ENCODE results near the gene PDPK1.

DNA sequence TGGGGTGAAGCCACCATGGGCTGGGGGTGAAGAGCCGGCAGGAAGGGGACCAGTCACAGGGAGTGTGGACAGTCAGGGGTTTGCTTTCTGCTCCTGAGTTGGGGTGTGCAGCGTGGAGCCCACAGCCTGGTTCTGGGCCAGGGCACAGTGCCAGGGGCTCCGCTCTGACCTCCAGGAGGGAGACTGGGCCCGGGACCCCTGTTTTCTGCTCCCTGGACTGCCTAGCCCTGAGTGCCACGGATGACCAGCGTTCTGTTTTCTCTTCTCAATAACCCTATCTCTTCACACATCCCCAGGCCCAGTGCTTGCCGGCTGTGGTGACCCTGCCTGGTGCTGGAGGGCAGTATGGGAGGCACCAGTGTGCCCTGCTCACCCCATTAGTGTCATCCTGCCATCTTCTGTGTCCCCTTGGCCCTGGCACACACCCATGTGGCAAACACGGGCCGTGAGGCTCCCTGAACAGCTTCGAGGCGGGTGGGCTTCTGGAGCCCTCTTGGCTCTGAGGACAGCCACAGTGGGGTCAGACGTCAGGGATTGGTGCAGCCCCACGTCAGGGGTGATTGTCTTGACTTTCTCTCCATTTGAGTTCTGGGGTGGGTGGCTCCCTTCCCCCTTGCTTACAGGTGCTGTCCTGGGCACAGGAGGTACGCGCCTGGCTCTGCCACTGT, 7.7 kb upstream of the PDPK1 start:
- no peak for TF ChIP-seq JUNB (IDR thresholded peaks at IDR 0.05; ENCODE audit: unreplicated experiment)
- TF ChIP-seq, protein P1, sequence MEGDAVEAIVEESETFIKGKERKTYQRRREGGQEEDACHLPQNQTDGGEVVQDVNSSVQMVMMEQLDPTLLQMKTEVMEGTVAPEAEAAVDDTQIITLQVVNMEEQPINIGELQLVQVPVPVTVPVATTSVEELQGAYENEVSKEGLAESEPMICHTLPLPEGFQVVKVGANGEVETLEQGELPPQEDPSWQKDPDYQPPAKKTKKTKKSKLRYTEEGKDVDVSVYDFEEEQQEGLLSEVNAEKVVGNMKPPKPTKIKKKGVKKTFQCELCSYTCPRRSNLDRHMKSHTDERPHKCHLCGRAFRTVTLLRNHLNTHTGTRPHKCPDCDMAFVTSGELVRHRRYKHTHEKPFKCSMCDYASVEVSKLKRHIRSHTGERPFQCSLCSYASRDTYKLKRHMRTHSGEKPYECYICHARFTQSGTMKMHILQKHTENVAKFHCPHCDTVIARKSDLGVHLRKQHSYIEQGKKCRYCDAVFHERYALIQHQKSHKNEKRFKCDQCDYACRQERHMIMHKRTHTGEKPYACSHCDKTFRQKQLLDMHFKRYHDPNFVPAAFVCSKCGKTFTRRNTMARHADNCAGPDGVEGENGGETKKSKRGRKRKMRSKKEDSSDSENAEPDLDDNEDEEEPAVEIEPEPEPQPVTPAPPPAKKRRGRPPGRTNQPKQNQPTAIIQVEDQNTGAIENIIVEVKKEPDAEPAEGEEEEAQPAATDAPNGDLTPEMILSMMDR (conservative IDR thresholded peaks at IDR 0.05; ENCODE audit: low read depth in 2 of 2), result no peak
- TF ChIP-seq, protein P2, sequence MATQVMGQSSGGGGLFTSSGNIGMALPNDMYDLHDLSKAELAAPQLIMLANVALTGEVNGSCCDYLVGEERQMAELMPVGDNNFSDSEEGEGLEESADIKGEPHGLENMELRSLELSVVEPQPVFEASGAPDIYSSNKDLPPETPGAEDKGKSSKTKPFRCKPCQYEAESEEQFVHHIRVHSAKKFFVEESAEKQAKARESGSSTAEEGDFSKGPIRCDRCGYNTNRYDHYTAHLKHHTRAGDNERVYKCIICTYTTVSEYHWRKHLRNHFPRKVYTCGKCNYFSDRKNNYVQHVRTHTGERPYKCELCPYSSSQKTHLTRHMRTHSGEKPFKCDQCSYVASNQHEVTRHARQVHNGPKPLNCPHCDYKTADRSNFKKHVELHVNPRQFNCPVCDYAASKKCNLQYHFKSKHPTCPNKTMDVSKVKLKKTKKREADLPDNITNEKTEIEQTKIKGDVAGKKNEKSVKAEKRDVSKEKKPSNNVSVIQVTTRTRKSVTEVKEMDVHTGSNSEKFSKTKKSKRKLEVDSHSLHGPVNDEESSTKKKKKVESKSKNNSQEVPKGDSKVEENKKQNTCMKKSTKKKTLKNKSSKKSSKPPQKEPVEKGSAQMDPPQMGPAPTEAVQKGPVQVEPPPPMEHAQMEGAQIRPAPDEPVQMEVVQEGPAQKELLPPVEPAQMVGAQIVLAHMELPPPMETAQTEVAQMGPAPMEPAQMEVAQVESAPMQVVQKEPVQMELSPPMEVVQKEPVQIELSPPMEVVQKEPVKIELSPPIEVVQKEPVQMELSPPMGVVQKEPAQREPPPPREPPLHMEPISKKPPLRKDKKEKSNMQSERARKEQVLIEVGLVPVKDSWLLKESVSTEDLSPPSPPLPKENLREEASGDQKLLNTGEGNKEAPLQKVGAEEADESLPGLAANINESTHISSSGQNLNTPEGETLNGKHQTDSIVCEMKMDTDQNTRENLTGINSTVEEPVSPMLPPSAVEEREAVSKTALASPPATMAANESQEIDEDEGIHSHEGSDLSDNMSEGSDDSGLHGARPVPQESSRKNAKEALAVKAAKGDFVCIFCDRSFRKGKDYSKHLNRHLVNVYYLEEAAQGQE (IDR thresholded peaks at IDR 0.05; ENCODE audit: unreplicated experiment), result no peak

Data from GM23338 (cell line).